HFFc6 (cell line): Measurements from ENCODE around the gene SNX1. TPM values are rescaled to one million over a fixed set of nuclear protein-coding genes. Genes with fewer than 3 reads are reported as not detected.

ENCODE experiments used
- DNase-seq: peaks from one replicate; pipeline ENCODE4 v3.0.0-alpha.2; 2018
- H3K27ac Mint-ChIP-seq: 2 replicates; pipeline ENCODE4 v1.8.0; 2020; ENCODE audit warnings: mild to moderate bottlenecking, mixed read lengths
- H3K27me3 Mint-ChIP-seq: 2 replicates; pipeline ENCODE4 v1.8.0; 2021; ENCODE audit warnings: mild to moderate bottlenecking, moderate library complexity, mixed read lengths; ENCODE audit not compliant: insufficient read depth
- H3K36me3 Mint-ChIP-seq: 2 replicates; pipeline ENCODE4 v1.8.0; 2021; ENCODE audit warnings: low read depth, mixed read lengths
- H3K4me1 Mint-ChIP-seq: 2 replicates; pipeline ENCODE4 v1.8.0; 2020; ENCODE audit warnings: low read depth, mixed read lengths
- H3K4me3 Mint-ChIP-seq: 2 replicates; pipeline ENCODE4 v1.8.0; 2020; ENCODE audit warnings: mild to moderate bottlenecking, moderate library complexity, mixed read lengths
- H3K9me3 Mint-ChIP-seq: 2 replicates; pipeline ENCODE4 v1.8.0; 2020; ENCODE audit warnings: mild to moderate bottlenecking, mixed read lengths
- CTCF ChIP-seq: fragments of 200-600 bp; sonication (generic); IDR thresholded peaks from 2 replicates; pipeline ENCODE4 v1.5.0; 2021; ENCODE audit warnings: antibody characterized with exemption, mild to moderate bottlenecking
- total RNA-seq, 6 experiments: library from RNA; stranded (reverse); fragmentation: NEBNext Ultra II Directional; extraction: Animal tissue kit (Norgen Biotek cat#: 25700); gene quantifications; 2 replicates in 1 of 6; 3 replicates in 5 of 6; pipeline ENCODE4 v1.2.3, GENCODE V29; 2021

The SNX1 gene
- total RNA-seq, 6 experiments from 2014 or later, result 87.4 to 102 (median 96.1) TPM

GRCh38 chr15:64089543-64090280 is 6.1 kb upstream of the SNX1 start:
- H3K4me3 Mint-ChIP-seq, result no peak overlapping the region
- H3K36me3 Mint-ChIP-seq, result peaks cover 35% of the 10 kb centered on the region
- H3K27ac Mint-ChIP-seq, result no peak overlapping the region
- no peaks in the 10 kb centered on the region; the same call in 1 of the 2 replicates for H3K27me3 Mint-ChIP-seq
- TF ChIP-seq CTCF, result no peak
- H3K9me3 Mint-ChIP-seq, result no peaks in the 10 kb centered on the region
- no peak for DNase-seq
- H3K4me1 Mint-ChIP-seq, result peaks cover 35% of the 10 kb centered on the region

GRCh38 chr15:64090527-64090926 is 5.3 kb upstream of the SNX1 start:
- H3K4me3 Mint-ChIP-seq, result no peak overlapping the region
- H3K36me3 Mint-ChIP-seq, result peaks cover 38% of the 10 kb centered on the region
- peaks cover 43% of the 10 kb centered on the region for H3K4me1 Mint-ChIP-seq
- no peak for DNase-seq
- TF ChIP-seq CTCF, result no peak
- H3K27ac Mint-ChIP-seq, result no peak overlapping the region; the same call in 1 of the 2 replicates
- H3K27me3 Mint-ChIP-seq, result no peaks in the 10 kb centered on the region; the same call in 1 of the 2 replicates
- no peaks in the 10 kb centered on the region for H3K9me3 Mint-ChIP-seq

- no peak for DNase-seq
- peak overlapping the region; percentile 98 for H3K27ac Mint-ChIP-seq
- peak; percentile 50 for TF ChIP-seq CTCF
- H3K27me3 Mint-ChIP-seq, result no peaks in the 10 kb centered on the region; the same call in 1 of the 2 replicates
- peaks cover 38% of the 10 kb centered on the region for H3K36me3 Mint-ChIP-seq
- no peaks in the 10 kb centered on the region for H3K9me3 Mint-ChIP-seq
- peak overlapping the region; percentile 99 for H3K4me3 Mint-ChIP-seq
- H3K4me1 Mint-ChIP-seq, result peaks cover 48% of the 10 kb centered on the region
Observed at GRCh38 chr15:64092075-64092820, 3.5 kb upstream of the SNX1 start.

- Mint-ChIP-seq H3K27ac (peak overlapping the region; percentile 98), H3K27me3 (no peaks in the 10 kb centered on the region; the same call in 1 of the 2 replicates), H3K4me3 (peak overlapping the region; percentile 99), H3K36me3 (peaks cover 33% of the 10 kb centered on the region), H3K4me1 (peaks cover 56% of the 10 kb centered on the region), H3K9me3 (no peaks in the 10 kb centered on the region)
- peak; percentile 38 for DNase-seq
- 0 out of 2 replicates have a peak, but pooled peaks have one; percentile 18 for TF ChIP-seq CTCF
Observed at GRCh38 chr15:64092864-64093626, 2.7 kb upstream of the SNX1 start.

GRCh38 chr15:64093627-64094417 is 2.0 kb upstream of the SNX1 start, which contains the start of gene CIAO2A:
Gene CIAO2A (minus strand): TSS chr15:64093838. CDS start chr15:64093768, 70 bp downstream.
- H3K9me3 Mint-ChIP-seq, result no peaks in the 10 kb centered on the region
- peak; percentile 98 for DNase-seq
- H3K4me1 Mint-ChIP-seq, result peaks cover 60% of the 10 kb centered on the region
- peaks cover 25% of the 10 kb centered on the region for H3K36me3 Mint-ChIP-seq
- H3K4me3 Mint-ChIP-seq, result peak within 1 kb of the TSS; percentile 99
- peak within 1 kb of the TSS; percentile 98 for H3K27ac Mint-ChIP-seq
- TF ChIP-seq CTCF, result no peak
- H3K27me3 Mint-ChIP-seq, result no peaks in the 10 kb centered on the region; the same call in 1 of the 2 replicates
